ENCODE data around the gene CRYGB. TPM values are rescaled to one million over a fixed set of nuclear protein-coding genes. Genes with fewer than 3 reads are reported as not detected.
"Not testable (repeated sequence)": the region's sequence is repeated elsewhere in the genome, so short reads cannot be mapped to it uniquely, and the experiment has no call there.

The CRYGB gene
- total and polyA plus RNA-seq, 2 experiments from 2014 or later = not detected

DNA sequence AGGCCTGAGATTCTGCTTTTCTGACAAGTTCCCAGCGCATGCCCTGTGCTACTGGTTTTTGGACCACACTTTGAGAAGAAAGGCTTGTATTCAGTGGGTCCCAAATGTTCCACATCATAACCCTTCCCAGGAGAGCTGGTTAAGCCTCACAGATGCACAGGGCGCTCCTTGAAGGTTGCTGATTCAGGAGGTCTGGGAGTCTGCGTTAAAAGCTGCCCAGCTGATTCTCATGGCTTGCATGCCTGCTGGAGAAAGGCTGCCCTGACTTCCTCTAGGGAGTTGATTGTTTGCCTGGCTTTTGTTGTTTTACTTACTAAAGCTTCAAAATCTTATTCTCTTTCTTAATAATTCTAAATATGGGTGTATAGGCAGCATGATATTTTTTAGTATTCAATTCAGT lies 42.3 kb downstream of the CRYGB start:
- TF ChIP-seq EZH2phosphoT487 (IDR thresholded peaks at IDR 0.05; ENCODE audit: insufficient read depth, low read depth) = no peak
- TF ChIP-seq EZH2 (IDR thresholded peaks at IDR 0.05; ENCODE audit: insufficient read depth, poor library complexity, severe bottlenecking) = no peak
- H3K9me3 ChIP-seq (ENCODE audit: low read depth) = no peaks in the 10 kb centered on the region
- H3K9me2 ChIP-seq (ENCODE audit: insufficient read depth) = no peaks in the 10 kb centered on the region
- no peak overlapping the region for H3K4me2 ChIP-seq (ENCODE audit: unreplicated experiment)
- H3K27ac ChIP-seq = no peak overlapping the region
- no peaks in the 10 kb centered on the region for H4K20me1 ChIP-seq (ENCODE audit: insufficient read depth)
- no peak overlapping the region for H2AFZ ChIP-seq
- H3K4me1 ChIP-seq (ENCODE audit: insufficient read depth) = no peaks in the 10 kb centered on the region
- H3F3A ChIP-seq (ENCODE audit: insufficient read depth) = no peaks in the 10 kb centered on the region
- 42 to 59% methylated on average over 3 of the region's 3 CpGs for WGBS, 2 experiments (ENCODE audit: low coverage in 1 of 2, low lambda C conversion rate in 2 of 2, missing lambda C conversion rate in 2 of 2)
- no peak overlapping the region for H3K4me3 ChIP-seq
- peaks cover 14% of the 10 kb centered on the region for H3K27me3 ChIP-seq (replicated peaks; ENCODE audit: insufficient read depth)
- H3K9ac ChIP-seq = no peak overlapping the region
- no peaks in the 10 kb centered on the region for H3K79me2 ChIP-seq (ENCODE audit: insufficient read depth)
- in situ Hi-C loops (cut with MboI) = no loop called here
- DNase-seq = no peak
- H3K36me3 ChIP-seq (ENCODE audit: low read depth) = no peaks in the 10 kb centered on the region

DNA sequence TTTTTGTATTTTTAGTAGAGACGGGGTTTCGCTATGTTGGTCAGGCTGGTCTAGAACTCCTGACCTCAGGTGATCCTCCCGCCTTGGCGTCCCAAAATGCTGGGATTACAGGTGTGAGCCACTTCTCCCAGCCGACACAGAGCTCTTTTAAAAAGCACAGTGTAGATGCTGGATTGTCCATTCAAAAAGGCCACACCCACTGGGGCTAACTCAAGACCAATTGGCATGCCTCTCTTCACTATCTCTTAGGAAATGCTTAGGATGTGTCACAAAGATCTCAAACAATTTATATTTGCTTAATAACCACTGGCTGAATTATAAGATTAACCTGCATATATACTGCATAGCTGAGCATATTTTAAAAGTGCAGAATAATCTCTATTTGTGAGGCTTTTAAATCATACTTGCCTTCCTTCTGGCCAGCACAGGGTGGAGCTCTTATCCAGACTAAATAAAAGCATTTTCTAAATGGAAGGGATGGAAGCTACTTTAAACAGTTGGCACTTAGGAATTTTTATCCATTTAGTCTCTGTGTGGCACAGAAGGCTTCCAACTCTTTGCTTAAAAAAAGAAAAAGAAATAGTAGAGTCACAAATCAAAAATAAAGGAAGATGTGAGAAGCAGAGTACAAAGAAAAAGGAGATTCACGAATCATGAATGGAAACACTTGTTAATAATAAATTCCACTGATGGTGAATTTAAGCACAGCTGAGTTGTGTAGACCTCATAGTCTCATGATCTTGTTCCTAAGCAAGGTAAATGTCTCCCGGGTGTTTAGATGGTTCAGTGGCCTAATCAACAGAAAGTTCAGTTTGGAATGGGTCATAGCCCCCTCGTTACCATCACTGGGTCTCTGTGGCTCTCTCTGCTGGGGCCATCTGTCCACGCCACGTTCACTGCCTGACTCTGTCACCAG lies 44.0 kb downstream of the CRYGB start:
- H4K20me1 ChIP-seq (ENCODE audit: insufficient read depth) = no peaks in the 10 kb centered on the region
- H3K36me3 ChIP-seq (ENCODE audit: low read depth) = no peaks in the 10 kb centered on the region
- H3K4me1 ChIP-seq (ENCODE audit: insufficient read depth) = 0 out of 2 replicates have a peak, but pooled peaks cover 7% of the 10 kb centered on the region
- no peaks in the 10 kb centered on the region for H3K9me2 ChIP-seq (ENCODE audit: insufficient read depth)
- no peaks in the 10 kb centered on the region for H3F3A ChIP-seq (ENCODE audit: insufficient read depth)
- H3K27ac ChIP-seq = no peak overlapping the region
- no peaks in the 10 kb centered on the region for H3K79me2 ChIP-seq (ENCODE audit: insufficient read depth)
- 0 out of 2 replicates have a peak overlapping the region, but pooled peaks have one; percentile 35 for H2AFZ ChIP-seq
- H3K27me3 ChIP-seq (replicated peaks; ENCODE audit: insufficient read depth) = peaks cover 11% of the 10 kb centered on the region
- H3K4me3 ChIP-seq = no peak overlapping the region
- H3K4me2 ChIP-seq (ENCODE audit: unreplicated experiment) = no peak overlapping the region
- in situ Hi-C loops (cut with MboI) = no loop called here
- WGBS, 2 experiments (ENCODE audit: low coverage in 1 of 2, low lambda C conversion rate in 2 of 2, missing lambda C conversion rate in 2 of 2) = 36 to 40% methylated on average over 10 of the region's 10 CpGs
- no peaks in the 10 kb centered on the region for H3K9me3 ChIP-seq (ENCODE audit: low read depth)
- peak; percentile 47 for DNase-seq
- no peak for TF ChIP-seq EZH2 (IDR thresholded peaks at IDR 0.05; ENCODE audit: insufficient read depth, poor library complexity, severe bottlenecking)
- TF ChIP-seq EZH2phosphoT487 (IDR thresholded peaks at IDR 0.05; ENCODE audit: insufficient read depth, low read depth) = no peak
- H3K9ac ChIP-seq = no peak overlapping the region

DNA sequence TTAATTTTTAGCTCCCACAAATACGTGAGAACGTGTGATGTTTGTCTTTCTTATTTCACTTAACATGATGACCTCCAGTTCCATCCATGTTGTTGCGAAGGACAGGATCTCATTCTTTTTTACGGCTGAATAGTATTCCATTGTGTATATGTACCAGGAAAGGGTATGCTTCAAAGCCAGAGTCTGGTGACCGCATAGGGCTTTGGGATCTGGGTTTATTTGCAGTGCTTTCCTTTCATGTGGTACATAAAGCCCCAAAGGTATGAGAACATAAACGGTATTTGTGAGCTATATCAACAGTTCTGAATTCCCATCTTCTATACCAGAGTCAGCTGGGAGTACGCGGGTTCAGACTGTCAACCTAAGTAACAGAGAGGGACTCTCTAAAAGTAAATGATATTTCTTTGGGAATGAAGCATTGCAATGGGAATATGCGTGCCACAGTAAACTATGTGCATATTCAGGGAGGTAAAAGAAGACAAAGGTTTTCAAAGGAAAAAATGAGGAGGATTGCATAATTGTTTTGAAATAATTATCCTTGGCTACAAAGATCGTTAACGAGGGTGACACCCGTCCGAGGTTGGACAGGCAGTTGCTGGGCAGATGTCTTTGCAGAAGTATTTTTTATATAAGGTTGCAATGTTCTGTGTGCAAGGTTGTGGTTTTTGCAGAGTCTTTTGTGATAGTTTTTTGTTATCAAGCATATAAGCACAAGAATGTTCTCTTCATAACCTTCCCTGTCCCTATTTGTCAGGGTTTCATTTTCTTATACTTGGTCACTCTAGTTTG lies 46.1 kb downstream of the CRYGB start:
- DNase-seq = no peak
- no peaks in the 10 kb centered on the region for H3K36me3 ChIP-seq (ENCODE audit: low read depth)
- in situ Hi-C loops (cut with MboI) = no loop called here
- H3K79me2 ChIP-seq (ENCODE audit: insufficient read depth) = no peaks in the 10 kb centered on the region
- H4K20me1 ChIP-seq (ENCODE audit: insufficient read depth) = no peaks in the 10 kb centered on the region
- H3K4me3 ChIP-seq = no peak overlapping the region
- H3K9ac ChIP-seq = no peak overlapping the region
- TF ChIP-seq EZH2phosphoT487 (IDR thresholded peaks at IDR 0.05; ENCODE audit: insufficient read depth, low read depth) (no peak), EZH2 (IDR thresholded peaks at IDR 0.05; ENCODE audit: insufficient read depth, poor library complexity, severe bottlenecking) (no peak)
- H3K27ac ChIP-seq = no peak overlapping the region
- no peaks in the 10 kb centered on the region for H3K9me3 ChIP-seq (ENCODE audit: low read depth)
- H3K4me2 ChIP-seq (ENCODE audit: unreplicated experiment) = no peak overlapping the region
- H2AFZ ChIP-seq = no peak overlapping the region
- H3K4me1 ChIP-seq (ENCODE audit: insufficient read depth) = 0 out of 2 replicates have a peak, but pooled peaks cover 7% of the 10 kb centered on the region
- no peaks in the 10 kb centered on the region for H3K9me2 ChIP-seq (ENCODE audit: insufficient read depth)
- H3F3A ChIP-seq (ENCODE audit: insufficient read depth) = no peaks in the 10 kb centered on the region
- WGBS, 2 experiments (ENCODE audit: low coverage in 1 of 2, low lambda C conversion rate in 2 of 2, missing lambda C conversion rate in 2 of 2) = 45 to 48% methylated on average over 13 of the region's 13 CpGs
- peaks cover 21% of the 10 kb centered on the region for H3K27me3 ChIP-seq (replicated peaks; ENCODE audit: insufficient read depth)

DNA sequence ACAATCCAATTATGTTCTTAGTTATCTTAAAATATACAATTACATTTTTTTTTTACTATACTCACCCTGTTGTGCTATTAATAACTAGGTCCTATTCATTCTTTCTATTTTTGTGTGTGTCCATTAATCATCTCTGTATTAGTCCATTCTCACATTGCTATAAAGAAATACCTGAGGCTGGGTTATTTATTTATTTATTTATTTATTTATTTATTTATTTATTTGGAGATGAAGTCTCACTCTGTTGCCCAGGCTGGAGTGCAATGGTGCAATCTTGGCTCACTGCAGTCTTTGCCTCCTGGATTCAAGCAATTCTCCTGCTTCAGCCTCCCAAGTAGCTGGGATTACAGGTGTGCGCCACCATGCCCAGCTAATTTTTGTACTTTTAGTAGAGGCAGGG lies 47.3 kb downstream of the CRYGB start:
- in situ Hi-C loops (cut with MboI); DNase-seq: not testable (repeated sequence)
- 59 to 72% methylated on average over 1 of the region's 1 CpG for WGBS, 2 experiments (ENCODE audit: low coverage in 1 of 2, low lambda C conversion rate in 2 of 2, missing lambda C conversion rate in 2 of 2)

More for the DNA sequence above, 47.3 kb downstream of the CRYGB start:
- H2AFZ ChIP-seq; H3K79me2 ChIP-seq (ENCODE audit: insufficient read depth); H3F3A ChIP-seq (ENCODE audit: insufficient read depth); H3K9me2 ChIP-seq (ENCODE audit: insufficient read depth); H3K9ac ChIP-seq; H3K9me3 ChIP-seq (ENCODE audit: low read depth); H3K4me3 ChIP-seq; H3K4me2 ChIP-seq (ENCODE audit: unreplicated experiment); H3K27ac ChIP-seq; H3K4me1 ChIP-seq (ENCODE audit: insufficient read depth); H3K36me3 ChIP-seq (ENCODE audit: low read depth); H4K20me1 ChIP-seq (ENCODE audit: insufficient read depth): not testable (repeated sequence)
- peaks cover 18% of the 10 kb centered on the region for H3K27me3 ChIP-seq (replicated peaks; ENCODE audit: insufficient read depth)
